HG03354 (cell line): Measurements from ENCODE around the gene MRPS18B.

Experiments
- ATAC-seq: cut with Tn5 transposase; IDR thresholded peaks from one replicate; pipeline ENCODE4 v1.9.1; 2021; ENCODE audit warnings: mild to moderate bottlenecking; ENCODE audit not compliant: unreplicated experiment, poor library complexity, severe bottlenecking

The MRPS18B gene

DNA sequence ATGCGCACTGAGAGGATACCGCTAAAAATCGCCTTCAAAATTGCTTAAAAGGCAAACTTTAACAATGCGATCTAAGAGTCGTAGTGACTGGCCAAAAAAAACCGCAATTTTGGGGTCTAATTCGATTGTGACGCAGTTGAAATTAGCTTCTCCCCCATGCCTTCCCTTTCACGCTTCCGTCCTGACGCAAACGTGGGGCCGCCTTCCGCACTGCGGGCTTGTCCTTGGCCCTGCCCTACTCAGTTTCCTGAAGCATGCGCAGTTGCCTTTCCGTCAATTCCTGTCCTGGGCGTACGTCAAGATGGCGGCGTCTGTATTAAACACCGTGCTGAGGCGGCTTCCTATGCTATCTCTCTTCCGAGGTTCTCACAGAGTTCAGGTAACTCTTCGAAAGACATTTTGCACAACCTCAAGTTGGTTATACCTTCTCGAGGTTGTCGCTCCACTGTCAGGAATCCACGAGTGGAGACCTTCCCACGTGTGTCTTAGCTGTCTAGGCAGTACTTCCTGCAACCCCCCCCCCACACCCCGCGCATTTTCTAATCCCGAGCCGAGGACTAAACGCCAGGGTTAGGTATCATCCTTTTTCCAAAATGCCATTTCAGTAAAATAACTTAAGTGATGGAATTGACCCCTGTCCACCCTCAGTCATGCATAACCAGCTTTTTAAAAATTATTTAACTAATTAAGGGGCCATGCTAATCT lies at the start of gene MRPS18B:
TSS of gene MRPS18B (plus strand) at position 276 of the 705 bp plus-strand sequence. CDS start at position 302, 26 bp downstream.
- peak; percentile 76 for ATAC-seq

DNA sequence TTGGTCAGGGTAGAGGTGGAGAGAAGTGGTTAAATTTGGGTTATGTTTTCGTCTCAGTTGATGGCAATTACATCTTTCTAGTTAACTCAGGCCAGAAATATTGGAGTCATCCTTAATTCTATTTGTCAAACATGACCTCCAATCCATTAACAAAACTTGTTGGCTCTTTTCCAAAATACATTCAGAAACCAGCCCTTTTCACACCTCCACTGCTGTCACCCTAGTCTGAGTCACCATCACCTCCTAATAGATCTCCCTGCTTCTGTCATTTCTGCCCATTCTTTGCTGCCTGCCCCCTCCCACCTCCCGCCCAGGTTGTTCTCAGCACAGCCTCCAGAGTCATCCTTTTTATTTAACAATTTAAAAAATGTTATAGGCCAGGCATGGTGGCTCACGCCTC lies 49.4 kb upstream of the MRPS18B start:
- ATAC-seq: no peak

DNA sequence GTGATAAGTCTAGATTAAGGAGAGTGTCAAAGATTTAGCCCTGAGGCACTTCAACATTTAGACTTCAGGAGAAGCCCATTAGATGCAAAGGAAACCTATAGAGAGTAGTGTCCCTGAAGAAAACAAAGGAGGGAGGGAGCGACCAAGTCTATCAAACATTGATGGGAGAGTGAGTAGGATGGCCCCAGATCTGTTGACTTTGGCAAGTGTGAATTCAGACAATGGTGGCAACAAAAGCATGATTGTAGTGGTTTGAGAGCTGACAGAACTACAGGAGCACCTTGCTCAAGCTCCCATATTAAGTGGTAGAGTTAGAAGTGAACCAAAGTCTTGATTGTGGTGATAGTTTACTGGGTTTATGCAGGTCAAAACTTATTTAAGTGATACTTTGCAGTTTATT lies 47.4 kb upstream of the MRPS18B start:
- no peak for ATAC-seq

DNA sequence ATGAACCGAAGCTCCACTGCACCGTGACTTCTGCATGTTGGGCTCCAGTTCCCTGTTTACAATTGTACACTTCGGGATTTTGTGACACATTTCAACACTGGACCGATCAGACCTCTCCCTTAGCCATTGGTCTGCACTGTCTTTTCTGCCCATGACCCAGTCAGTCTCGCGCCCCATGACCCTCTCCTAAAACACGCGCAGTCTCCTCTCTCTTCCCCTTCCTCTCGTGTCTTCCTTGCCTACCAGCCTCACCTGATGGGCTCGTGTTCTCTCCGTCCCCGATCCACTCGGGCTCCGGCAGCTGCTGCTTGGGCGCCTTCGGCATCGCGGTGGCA lies 46.9 kb upstream of the MRPS18B start:
- peak; percentile 19 for ATAC-seq

DNA sequence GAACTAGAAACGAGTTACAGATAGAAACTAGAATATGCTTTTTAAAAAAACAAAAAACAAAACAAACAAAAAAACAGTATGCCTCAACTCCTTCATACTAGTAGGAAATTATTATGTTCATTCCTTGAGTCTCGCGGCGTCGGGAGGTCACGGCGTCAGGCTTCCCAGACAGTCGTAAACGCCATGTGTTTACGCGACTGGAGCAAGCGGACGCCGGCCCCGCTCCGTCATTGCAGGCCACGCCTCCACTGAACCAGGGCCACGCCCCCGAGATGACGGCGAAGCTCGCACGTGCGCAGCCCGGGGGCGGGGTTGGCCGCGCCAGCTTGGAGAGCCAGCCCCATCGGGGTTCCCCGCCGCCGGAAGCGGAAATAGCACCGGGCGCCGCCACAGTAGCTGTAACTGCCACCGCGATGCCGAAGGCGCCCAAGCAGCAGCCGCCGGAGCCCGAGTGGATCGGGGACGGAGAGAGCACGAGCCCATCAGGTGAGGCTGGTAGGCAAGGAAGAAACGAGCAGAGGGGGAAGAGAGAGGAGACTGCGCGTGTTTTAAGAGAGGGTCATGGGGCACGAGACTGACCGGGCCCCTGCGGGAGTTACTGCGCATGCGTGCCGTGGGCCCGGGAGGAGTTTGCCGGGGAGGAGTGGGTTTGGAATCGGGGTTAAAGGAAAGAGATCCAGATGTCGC lies 46.4 kb upstream of the MRPS18B start, which contains the start of gene ABCF1:
TSS of gene ABCF1 (plus strand) at position 368 of the 687 bp plus-strand sequence. CDS start at position 414, 46 bp downstream.
- ATAC-seq: peak; percentile 91

DNA sequence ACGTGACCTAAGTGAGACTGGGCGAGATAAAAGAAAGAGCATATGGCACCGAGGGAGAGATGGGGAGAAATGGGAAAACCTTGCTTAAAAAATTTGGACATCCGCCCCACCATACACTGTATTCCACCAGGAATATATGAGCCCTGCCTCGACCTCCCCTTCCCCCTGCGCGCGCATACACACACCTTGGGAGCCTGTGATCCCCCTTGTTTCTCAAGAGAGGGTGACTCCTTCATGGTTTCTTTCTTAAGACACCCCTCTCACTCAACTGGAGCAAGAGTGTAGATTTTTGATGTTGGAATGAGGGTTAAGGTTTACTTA lies 45.9 kb upstream of the MRPS18B start:
- ATAC-seq: no peak

DNA sequence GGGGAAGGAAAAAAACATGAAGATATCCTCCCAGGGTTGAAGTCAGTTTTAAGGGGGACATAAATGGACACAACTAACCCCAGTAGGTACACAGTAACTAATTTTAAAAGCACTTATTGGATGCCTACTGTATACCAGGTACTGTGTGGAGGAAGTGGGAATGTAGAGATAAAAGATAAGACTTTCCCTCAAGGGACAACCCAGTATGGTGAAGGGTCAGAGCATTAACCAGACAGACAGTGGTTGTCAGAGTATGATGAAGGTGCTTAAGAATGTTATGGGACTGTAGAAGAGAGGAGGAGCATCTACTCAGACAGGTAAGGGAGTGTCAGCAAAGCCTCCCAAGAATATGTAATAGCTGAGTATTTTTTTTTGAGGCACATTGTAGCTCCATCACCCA lies 45.5 kb upstream of the MRPS18B start:
- no peak for ATAC-seq

DNA sequence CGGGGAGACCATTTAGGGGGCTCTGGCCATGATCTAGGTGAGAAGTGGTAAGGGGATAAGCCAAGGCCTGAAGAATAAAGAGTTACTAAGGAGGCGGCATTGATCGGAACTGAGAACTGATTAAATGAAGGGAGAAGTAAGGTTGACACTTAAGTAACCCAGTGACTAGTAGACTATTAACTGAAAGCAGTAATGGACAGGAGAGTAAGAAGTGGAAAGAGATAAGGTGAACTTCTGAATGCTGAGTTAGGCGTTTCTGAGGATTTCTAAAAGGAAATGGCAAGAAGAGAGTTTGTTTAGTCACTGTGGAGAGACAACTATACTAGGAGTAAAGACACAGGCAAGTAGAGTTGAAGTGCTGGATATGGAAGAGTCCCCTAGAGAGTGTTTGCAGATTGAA lies 44.5 kb upstream of the MRPS18B start:
- ATAC-seq: no peak

DNA sequence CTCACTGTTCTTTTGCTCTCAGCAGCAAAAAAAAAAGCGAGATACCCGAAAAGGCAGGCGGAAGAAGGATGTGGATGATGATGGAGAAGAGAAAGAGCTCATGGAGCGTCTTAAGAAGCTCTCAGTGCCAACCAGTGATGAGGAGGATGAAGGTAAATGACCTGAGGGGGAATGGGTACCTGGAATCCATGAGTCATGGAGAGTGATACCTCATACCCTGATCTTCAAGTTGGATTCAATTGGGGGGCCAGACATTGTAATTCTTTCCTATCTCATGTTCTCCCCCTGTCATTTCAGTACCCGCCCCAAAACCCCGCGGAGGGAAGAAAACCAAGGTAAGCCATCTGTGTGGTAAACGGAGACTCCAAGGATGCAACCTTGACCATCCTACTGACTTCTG lies 39.6 kb upstream of the MRPS18B start:
- ATAC-seq: no peak

DNA sequence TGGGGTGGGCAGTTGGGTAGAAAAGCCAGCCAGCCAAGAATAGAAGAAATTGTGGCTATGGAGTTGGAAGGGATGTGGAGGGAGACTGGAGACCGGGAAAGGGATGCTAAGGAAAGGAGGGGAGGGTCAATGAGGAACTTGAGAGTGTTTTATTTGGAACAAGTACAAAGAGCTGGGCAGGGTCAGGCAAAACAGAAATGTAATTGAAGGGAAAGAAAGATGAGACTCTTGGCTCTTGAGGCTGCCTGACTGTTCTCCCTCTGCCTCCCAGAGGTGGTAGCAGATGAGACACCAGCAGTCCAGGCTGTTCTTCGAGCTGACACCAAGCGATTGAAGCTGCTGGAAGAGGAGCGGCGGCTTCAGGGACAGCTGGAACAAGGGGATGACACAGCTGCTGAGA lies 33.7 kb upstream of the MRPS18B start:
- ATAC-seq: no peak

DNA sequence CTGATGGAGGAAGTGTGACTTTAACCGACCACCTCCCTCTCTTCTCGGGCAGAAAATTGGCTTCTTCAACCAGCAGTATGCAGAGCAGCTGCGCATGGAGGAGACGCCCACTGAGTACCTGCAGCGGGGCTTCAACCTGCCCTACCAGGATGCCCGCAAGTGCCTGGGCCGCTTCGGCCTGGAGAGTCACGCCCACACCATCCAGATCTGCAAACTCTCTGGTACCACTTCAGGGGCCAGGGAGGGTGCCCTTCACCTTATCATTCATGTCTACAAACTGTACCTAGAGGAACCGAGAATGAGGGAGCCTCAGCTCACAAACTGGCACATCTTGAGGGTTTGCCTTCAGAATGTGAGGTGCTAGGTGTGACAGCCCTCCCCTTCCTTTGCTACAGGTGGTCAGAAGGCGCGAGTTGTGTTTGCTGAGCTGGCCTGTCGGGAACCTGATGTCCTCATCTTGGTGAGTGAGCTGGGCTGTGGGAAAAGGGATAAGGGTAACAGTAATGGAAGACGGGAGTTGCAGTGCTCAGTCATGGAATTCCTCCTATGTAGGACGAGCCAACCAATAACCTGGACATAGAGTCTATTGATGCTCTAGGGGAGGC lies 27.8 kb upstream of the MRPS18B start:
- no peak for ATAC-seq

DNA sequence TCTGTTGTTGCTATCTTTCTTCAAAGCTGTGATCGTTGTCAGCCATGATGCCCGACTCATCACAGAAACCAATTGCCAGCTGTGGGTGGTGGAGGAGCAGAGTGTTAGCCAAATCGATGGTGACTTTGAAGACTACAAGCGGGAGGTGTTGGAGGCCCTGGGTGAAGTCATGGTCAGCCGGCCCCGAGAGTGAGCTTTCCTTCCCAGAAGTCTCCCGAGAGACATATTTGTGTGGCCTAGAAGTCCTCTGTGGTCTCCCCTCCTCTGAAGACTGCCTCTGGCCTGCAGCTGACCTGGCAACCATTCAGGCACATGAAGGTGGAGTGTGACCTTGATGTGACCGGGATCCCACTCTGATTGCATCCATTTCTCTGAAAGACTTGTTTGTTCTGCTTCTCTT lies 27.1 kb upstream of the MRPS18B start:
- no peak for ATAC-seq

DNA sequence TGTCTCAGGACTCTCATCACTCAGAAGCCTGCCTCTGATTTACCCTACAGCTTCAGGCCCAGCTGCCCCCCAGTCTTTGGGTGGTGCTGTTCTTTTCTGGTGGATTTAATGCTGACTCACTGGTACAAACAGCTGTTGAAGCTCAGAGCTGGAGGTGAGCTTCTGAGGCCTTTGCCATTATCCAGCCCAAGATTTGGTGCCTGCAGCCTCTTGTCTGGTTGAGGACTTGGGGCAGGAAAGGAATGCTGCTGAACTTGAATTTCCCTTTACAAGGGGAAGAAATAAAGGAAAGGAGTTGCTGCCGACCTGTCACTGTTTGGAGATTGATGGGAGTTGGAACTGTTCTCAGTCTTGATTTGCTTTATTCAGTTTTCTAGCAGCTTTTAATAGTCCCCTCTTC lies 26.6 kb upstream of the MRPS18B start:
- ATAC-seq: no peak

DNA sequence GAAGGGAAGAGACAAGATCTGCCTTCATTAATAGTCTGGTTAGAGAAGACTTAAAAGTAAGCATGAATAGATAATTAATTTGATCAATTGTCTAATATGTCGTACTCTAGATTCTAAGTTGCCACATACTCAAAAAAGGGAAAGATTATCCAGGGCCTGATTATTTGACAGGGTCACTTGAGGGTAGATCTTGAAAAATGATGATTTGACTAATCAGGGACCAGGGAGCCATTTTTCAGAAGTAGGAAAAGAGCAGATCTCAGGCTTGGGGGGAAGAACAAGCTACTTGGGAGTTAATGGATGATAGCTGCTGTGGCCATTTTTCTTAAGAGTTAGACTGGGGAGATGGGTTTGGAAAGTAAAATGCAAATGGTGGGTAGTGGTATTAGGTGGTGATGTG lies 25.4 kb upstream of the MRPS18B start:
- no peak for ATAC-seq

DNA sequence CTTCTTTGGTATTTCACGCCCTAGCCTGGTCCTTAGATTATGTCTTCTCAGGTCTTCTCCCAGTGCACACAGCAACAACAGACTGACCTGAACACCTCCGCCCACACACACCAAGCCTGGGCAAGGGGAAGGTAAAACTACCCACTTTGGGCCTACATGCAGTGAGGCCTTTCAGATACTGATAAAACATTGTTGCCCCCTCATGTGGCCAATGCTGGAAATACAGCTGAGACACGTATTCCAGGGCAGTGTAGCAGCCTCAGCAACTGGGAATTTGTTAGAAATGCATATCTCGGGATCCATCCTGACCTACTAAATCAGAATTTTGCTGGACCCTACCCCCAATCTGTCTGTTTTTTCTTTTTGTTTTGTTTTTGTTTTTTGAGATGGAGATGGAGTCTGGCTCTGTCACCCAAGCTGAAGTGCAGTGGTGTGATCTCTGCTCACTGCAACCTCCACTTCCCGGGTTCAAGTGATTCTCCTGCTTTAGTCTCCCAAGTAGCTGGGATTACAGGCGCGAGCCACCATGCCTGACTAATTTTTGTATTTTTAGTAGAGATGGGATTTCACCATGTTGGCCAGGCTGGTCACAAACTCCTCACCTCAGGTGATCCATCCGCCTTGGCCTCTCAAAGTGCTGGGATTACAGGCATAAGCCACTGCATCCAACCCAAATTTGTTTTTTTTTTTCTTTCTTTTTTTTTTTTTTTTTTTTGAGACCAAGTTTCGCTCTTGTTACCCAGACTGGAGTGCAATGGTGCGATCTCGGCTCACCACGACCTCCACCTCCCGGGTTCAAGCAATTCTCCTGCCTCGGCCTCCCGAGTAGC lies 20.1 kb upstream of the MRPS18B start:
- ATAC-seq: peak; percentile 63

DNA sequence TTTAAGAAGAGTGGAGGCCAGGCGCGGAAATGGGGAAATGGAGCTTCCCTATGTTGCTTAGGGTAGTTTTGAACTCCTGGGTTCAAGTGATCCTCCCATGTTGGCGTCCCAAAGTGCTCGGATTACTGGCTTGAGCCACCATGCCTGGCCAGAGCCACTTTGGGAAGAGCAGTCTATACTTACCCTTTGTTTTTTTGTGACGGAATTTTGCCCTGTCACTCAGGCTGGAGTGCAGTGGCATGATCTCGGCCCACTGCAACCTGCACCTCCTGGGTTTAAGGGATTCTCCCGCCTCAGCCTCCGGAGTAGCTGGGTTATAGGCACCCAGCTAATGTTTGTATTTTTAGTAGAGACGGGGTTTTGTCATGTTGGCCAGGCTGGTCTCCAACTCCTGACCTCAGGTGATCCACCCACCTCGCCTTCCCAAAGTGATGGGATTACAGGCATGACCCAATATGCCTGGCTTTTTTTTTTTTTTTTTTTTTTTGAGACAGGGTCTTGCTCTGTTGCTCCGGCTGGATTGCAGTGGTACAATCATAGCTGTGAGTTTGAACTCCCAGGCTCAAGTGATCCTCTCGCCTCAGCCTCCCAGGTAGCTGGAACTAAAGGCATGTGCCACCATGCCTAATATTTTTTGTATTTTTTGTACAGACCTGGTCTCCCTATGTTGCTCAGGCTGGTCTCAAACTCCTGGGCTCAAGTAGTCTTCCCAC lies 18.6 kb upstream of the MRPS18B start:
- ATAC-seq: no peak

DNA sequence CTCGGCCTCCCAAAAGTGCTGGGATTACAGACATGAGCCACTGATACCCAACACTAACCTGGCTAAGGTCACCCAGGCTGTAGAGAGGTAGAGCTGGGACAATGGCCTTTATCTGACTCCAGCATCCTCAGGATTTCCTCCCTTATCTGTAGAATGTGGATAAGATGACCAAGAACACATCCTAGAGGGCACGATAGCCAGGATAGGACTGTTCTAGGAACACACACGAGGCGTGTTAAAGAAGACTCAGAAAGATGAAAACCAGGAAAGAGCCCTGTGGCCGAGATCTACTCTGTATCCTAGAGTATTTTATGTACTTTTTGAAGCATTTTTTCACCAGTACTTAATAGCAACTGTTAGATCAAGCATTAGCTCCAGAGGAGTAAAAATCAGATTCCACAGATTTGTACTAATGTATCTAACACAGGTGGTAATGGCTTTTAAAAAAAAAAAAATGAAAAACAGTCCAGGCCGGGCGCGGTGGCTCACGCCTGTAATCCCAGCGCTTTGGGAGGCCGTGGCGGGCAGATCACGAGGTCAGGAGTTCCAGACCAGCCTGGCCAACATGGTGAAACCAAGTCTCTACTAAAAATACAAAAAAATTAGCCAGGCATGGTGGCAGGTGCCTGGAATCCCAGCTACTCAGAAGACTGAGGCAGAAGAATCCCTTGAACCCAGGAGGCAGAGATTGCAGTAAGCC lies 17.9 kb upstream of the MRPS18B start:
- no peak for ATAC-seq

DNA sequence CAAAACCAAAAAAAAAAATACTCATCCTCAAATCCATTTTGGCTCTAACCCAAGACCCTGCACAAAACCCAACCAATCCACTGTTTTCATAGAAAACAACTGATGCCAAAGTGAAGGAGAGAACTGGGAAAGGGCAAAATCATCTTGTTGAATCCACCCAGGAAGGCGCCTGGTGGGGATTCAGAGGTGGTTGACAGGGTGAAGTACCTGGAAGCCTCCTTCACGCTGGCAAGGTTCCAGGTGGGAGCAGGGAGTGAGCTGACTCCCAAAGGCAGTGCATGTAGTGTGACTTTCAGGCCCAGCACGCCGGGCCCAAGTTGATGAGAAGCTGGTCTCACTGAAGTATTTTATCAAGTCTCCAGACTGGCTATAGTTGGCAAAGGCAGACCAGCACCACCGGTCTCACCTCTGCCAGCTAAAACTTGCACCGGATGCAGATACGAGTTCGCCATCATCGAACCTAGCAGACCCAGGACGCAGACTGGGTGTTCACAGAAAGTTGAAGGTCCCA lies 17.1 kb upstream of the MRPS18B start:
- no peak for ATAC-seq

DNA sequence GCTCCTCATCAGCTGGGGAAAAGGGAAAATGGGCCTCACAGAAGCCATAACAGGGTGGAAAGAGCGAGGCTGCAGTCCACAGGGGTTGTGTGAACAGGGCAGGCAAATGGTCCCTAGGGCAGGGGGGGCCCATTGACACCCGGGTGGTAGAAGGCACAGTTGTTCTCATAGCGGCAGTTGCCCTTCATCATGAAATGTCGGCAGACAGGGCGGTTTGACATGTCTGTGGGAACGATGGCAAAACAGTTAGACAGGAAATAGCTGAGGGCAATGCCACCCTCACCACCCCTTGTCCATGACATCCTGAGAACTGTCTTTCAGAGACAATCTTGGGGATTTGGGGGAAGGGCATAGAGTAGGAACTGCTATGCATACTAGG lies 16.2 kb upstream of the MRPS18B start:
- ATAC-seq: no peak
